Subcutaneous adipose tissue (tissue), 4 donors: ENCODE results near the gene COX8C. TPM values are rescaled to one million over a fixed set of nuclear protein-coding genes. Genes with fewer than 3 reads are reported as not detected.

Experiments used
- CTCF ChIP-seq: fragments of 450-650 bp; IDR thresholded peaks from one replicate; pipeline ENCODE4 v1.5.1; 2016; ENCODE audit warnings: low read depth, mild to moderate bottlenecking, control low read depth, antibody characterized with exemption, moderate library complexity
- small RNA-seq: library from RNA; depleted of rRNA; stranded (forward); fragments of <200 nt; gene quantifications from one replicate; pipeline ENCODE3, GENCODE V24; 2016
- total RNA-seq, 4 donors: library from RNA; depleted of rRNA; stranded (reverse); fragments of >200 nt; gene quantifications; one replicate each; pipeline ENCODE4 v1.1.0, GENCODE V29; 2016

Gene COX8C
- total RNA-seq, 4 donors from 2014 or later: not detected

- TF ChIP-seq CTCF: no peak
Measured at GRCh38 chr14:93395231-93395630, 48.2 kb downstream of the COX8C start.

GRCh38 chr14:93396456-93396855, 49.5 kb downstream of the COX8C start:
- TF ChIP-seq CTCF: no peak

Small RNA genes within 50 kb of the gene (small RNA-seq; reads per million reads assigned to genes)
- 0.49 reads per million for gene RF00019

Other genes with a start within 250 kb of the COX8C start
- gene ITPK1, start 231.3 kb upstream of the COX8C start, total RNA-seq: 100 to 1,000 TPM in 1 of 4 donors, 10 to 100 TPM in 3; 53.4 to 109 (median 60.3) TPM
- gene MOAP1, start 162.3 kb upstream of the COX8C start, total RNA-seq: 10 to 100 TPM; 12.6 to 31.6 (median 27.4) TPM
- 10 to 100 TPM in 3 of 4 donors, 1 to 10 TPM in 1; 9.4 to 26.9 (median 17.3) TPM for gene LYSET, start 161.9 kb upstream of the COX8C start, total RNA-seq
- gene GON7, start 140.1 kb upstream of the COX8C start, total RNA-seq: 10 to 100 TPM in 3 of 4 donors, 1 to 10 TPM in 1; 8.9 to 12.7 (median 11.5) TPM
- 10 to 100 TPM; 20.4 to 30.8 (median 25.8) TPM for gene UBR7, start 139.9 kb upstream of the COX8C start, total RNA-seq
- 10 to 100 TPM; 20.1 to 37.0 (median 23.7) TPM for gene BTBD7, start 14.1 kb upstream of the COX8C start, total RNA-seq
- under 1 TPM; 0.16 to 0.75 (median 0.28) TPM for gene UNC79, start 83.8 kb downstream of the COX8C start, total RNA-seq